ENCODE measurements around the gene LHX8. TPM values are rescaled to one million over a fixed set of nuclear protein-coding genes. Genes with fewer than 3 reads are reported as not detected.
"Not testable (repeated sequence)": the region's sequence is repeated elsewhere in the genome, so short reads cannot be mapped to it uniquely, and the experiment has no call there.

LHX8 gene
- polyA plus RNA-seq, 1 donor from 2014 or later = 11.1 TPM

GRCh38 chr1:75100481-75101092 is 33.6 kb upstream of the LHX8 start:
- no peak overlapping the region for H3K27ac ChIP-seq (ENCODE audit: low read length)

GRCh38 chr1:75112362-75112951 is 21.7 kb upstream of the LHX8 start:
- not testable (repeated sequence) for H3K4me3 ChIP-seq (ENCODE audit: low read length); H3K79me2 ChIP-seq (replicated peaks; ENCODE audit: insufficient read depth, low read length); H3K9ac ChIP-seq (ENCODE audit: low read length); H3K27ac ChIP-seq (ENCODE audit: low read length); H3K9me2 ChIP-seq (ENCODE audit: insufficient read depth, low read length); H4K20me1 ChIP-seq (ENCODE audit: insufficient read depth); H3K36me3 ChIP-seq (ENCODE audit: insufficient read depth, low read length); H3F3A ChIP-seq (ENCODE audit: insufficient read depth, low read length, poor library complexity, severe bottlenecking); H3K9me3 ChIP-seq (ENCODE audit: low read length); H2AFZ ChIP-seq (ENCODE audit: low read depth, low read length); H3K27me3 ChIP-seq (ENCODE audit: insufficient read depth, low read depth, low read length); H3K4me2 ChIP-seq (ENCODE audit: low read length)

More at GRCh38 chr1:75100481-75101092, 33.6 kb upstream of the LHX8 start:
- no peak for TF ChIP-seq EP300 (conservative IDR thresholded peaks at IDR 0.05; ENCODE audit: poor library complexity, severe bottlenecking)
- no peak for TF ChIP-seq CTCF (IDR thresholded peaks at IDR 0.05; ENCODE audit: poor library complexity, severe bottlenecking)
- TF ChIP-seq EZH2 (IDR thresholded peaks at IDR 0.05; ENCODE audit: borderline replicate concordance, insufficient read depth, low read length, poor library complexity, severe bottlenecking) = no peak
- TF ChIP-seq POLR2AphosphoS5 (IDR thresholded peaks at IDR 0.05) = no peak
- no peak for TF ChIP-seq REST (IDR thresholded peaks at IDR 0.05; ENCODE audit: borderline replicate concordance)
- no peak for TF ChIP-seq RAD21 (conservative IDR thresholded peaks at IDR 0.05)
- TF ChIP-seq MXI1 (conservative IDR thresholded peaks at IDR 0.05; ENCODE audit: poor library complexity, severe bottlenecking) = no peak
- TF ChIP-seq SMC3 (conservative IDR thresholded peaks at IDR 0.05; ENCODE audit: poor library complexity) = no peak
- TF ChIP-seq TAF1 (IDR thresholded peaks at IDR 0.05; ENCODE audit: low read depth) = no peak
- H3K27me3 ChIP-seq (ENCODE audit: insufficient read depth, low read depth, low read length) = no peaks in the 10 kb centered on the region
- H3K36me3 ChIP-seq (ENCODE audit: insufficient read depth, low read length) = no peaks in the 10 kb centered on the region
- no peak overlapping the region for H2AFZ ChIP-seq (ENCODE audit: low read depth, low read length)
- no peak overlapping the region for H3K9ac ChIP-seq (ENCODE audit: low read length)
- H3K4me2 ChIP-seq (ENCODE audit: low read length) = no peak overlapping the region
- no peaks in the 10 kb centered on the region for H3K79me2 ChIP-seq (replicated peaks; ENCODE audit: insufficient read depth, low read length)
- H3K4me3 ChIP-seq (ENCODE audit: low read length) = no peak overlapping the region
- no peaks in the 10 kb centered on the region for H3K9me3 ChIP-seq (ENCODE audit: low read length)
- H4K20me1 ChIP-seq (ENCODE audit: insufficient read depth) = no peaks in the 10 kb centered on the region
- H3F3A ChIP-seq (ENCODE audit: insufficient read depth, low read length, poor library complexity, severe bottlenecking) = no peaks in the 10 kb centered on the region
- H3K9me2 ChIP-seq (ENCODE audit: insufficient read depth, low read length) = no peaks in the 10 kb centered on the region

Measured in neural cell (in vitro differentiated cells).